Measurements from ENCODE around the gene FMN2.

Gene FMN2

DNA sequence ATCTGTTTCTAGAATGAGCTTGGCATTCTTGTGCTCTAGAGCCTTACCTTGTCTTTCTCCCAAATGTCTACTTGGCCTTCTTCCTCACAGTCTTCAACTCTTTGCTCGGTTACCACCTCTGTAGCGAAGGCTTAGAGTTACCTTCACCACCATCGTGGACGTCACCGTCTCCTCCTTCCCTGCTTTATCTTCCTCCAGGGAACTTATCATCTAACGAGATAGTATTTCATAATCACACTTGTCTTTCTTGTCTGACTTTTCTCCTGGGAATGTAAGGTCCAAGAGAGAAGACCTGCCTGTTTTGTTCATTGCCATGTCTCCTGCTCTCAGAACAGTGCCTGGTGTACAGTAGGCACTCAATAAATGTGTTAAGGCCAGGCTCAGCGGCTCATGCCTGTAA, 404.7 kb downstream of the FMN2 start:
- no peaks in the 10 kb centered on the region for H3K36me3 Mint-ChIP-seq (ENCODE audit: low read depth)
- no peaks in the 10 kb centered on the region for H3K4me1 Mint-ChIP-seq (ENCODE audit: low read depth)
- H3K9me3 Mint-ChIP-seq: no peaks in the 10 kb centered on the region
- no peak for DNase-seq
- H3K27ac Mint-ChIP-seq: no peak overlapping the region
- no peak overlapping the region for H3K4me3 Mint-ChIP-seq
- peaks cover 9% of the 10 kb centered on the region for H3K27me3 Mint-ChIP-seq

DNA sequence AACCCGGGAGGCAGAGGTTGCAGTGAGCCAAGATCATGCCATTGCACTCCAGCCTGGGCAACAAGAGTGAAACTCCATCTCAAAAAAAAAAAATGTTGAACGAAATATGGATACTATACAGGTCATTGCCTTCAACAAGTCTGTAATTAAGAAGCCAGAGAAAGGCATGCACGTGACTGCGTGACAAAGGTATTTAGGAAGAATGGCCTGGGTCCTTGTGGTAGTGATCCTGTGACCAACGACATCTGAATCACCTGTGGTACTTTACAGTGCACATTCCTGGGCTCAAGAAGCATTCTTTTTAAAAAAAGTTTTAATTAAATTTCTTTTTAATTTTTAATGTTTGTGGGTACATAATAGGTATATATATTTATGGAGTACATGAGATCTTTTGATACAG, 405.3 kb downstream of the FMN2 start:
- H3K36me3 Mint-ChIP-seq (ENCODE audit: low read depth): no peaks in the 10 kb centered on the region
- no peaks in the 10 kb centered on the region for H3K9me3 Mint-ChIP-seq
- no peak overlapping the region for H3K27ac Mint-ChIP-seq
- H3K27me3 Mint-ChIP-seq: peaks cover 6% of the 10 kb centered on the region
- no peaks in the 10 kb centered on the region for H3K4me1 Mint-ChIP-seq (ENCODE audit: low read depth)
- H3K4me3 Mint-ChIP-seq: no peak overlapping the region
- DNase-seq: no peak

DNA sequence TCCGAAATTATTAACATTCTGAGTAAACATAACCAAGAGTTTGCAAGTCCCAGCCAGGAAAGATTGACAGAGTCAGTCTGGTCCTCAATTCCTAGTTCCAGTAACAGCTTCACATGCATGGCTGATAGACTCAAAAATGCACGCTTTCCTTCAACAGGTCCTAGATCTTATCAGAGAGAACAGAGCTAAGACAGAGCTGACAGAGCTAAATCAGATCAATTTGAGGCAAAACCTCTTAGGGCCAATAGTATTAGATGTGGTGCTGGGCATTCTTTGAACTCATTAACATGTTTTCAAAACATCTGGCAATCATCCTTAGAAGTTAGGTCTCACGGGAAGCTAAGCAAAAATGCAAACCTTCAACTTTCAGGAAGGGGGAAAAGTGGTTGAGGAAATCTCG, 406.2 kb downstream of the FMN2 start:
- H3K27ac Mint-ChIP-seq: no peak overlapping the region
- H3K27me3 Mint-ChIP-seq: peaks cover 3% of the 10 kb centered on the region
- no peak overlapping the region for H3K4me3 Mint-ChIP-seq
- H3K4me1 Mint-ChIP-seq (ENCODE audit: low read depth): no peaks in the 10 kb centered on the region
- no peak for DNase-seq
- no peaks in the 10 kb centered on the region for H3K36me3 Mint-ChIP-seq (ENCODE audit: low read depth)
- H3K9me3 Mint-ChIP-seq: no peaks in the 10 kb centered on the region

DNA sequence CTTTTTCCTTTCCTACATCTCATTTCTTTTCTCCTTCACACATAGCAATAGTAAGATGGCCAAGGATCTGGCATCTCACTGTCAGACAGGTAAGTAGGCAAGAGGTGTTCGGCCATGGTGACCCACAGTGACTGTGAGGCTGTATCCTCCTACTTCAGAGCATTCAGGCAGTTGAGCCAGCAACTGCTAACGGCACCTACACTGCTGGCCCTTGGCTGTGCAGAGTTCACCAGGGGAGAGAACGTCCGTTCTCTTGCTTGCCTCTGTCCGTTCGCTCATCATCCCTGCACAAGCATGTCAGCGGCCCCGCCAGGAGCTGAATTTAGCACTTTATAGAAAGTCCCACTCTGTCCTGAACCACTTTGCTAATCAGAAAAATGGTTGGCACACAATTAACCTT, 406.7 kb downstream of the FMN2 start:
- Mint-ChIP-seq H3K27me3 (no peaks in the 10 kb centered on the region), H3K4me1 (ENCODE audit: low read depth) (no peaks in the 10 kb centered on the region), H3K36me3 (ENCODE audit: low read depth) (no peaks in the 10 kb centered on the region), H3K4me3 (no peak overlapping the region), H3K27ac (no peak overlapping the region), H3K9me3 (no peaks in the 10 kb centered on the region)
- DNase-seq: no peak

DNA sequence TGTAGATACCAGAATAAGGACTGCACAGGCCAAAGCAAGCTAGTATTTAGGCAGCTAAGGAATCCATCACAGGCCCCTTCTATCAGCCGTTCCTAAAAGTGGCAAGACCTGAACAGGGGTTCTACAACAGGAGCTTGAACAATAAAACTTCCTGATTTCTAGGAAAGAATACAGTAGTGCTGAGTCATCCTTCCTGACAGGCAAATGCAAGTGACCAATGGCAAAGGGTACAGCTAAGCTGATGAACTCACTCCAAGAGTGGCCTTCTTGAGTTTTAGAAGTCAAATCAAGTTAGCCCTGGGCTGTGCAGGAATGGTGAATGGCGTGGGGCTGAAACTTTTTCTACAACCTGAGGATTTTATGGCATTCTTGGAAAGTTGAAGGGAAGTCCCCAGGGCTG, 407.3 kb downstream of the FMN2 start:
- no peak for DNase-seq
- Mint-ChIP-seq H3K27me3 (no peaks in the 10 kb centered on the region), H3K4me1 (ENCODE audit: low read depth) (no peaks in the 10 kb centered on the region), H3K9me3 (no peaks in the 10 kb centered on the region), H3K4me3 (no peak overlapping the region), H3K27ac (no peak overlapping the region), H3K36me3 (ENCODE audit: low read depth) (no peaks in the 10 kb centered on the region)

DNA sequence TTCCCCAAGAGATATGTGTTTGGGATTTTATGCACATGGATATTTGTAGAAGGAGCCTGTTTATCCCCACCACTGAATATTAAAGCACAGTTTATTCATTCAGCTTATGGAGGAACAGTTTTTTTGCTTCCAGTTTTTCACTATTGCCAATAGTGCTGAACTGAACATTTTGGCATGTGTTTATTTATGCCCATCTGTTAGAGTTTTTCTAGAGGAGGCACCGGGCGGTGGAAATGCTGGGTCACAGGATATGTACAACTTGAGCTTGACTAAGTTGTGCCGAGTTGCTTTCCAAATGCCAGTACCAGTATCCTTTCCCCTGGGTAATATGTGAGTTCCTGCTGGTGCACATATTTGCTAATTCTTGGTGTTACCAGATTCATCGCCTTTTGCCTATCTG, 409.0 kb downstream of the FMN2 start:
- no peaks in the 10 kb centered on the region for H3K4me1 Mint-ChIP-seq (ENCODE audit: low read depth)
- DNase-seq: no peak
- H3K36me3 Mint-ChIP-seq (ENCODE audit: low read depth): no peaks in the 10 kb centered on the region
- H3K9me3 Mint-ChIP-seq: peaks cover 4% of the 10 kb centered on the region
- H3K27me3 Mint-ChIP-seq: no peaks in the 10 kb centered on the region
- H3K4me3 Mint-ChIP-seq: no peak overlapping the region
- H3K27ac Mint-ChIP-seq: no peak overlapping the region

DNA sequence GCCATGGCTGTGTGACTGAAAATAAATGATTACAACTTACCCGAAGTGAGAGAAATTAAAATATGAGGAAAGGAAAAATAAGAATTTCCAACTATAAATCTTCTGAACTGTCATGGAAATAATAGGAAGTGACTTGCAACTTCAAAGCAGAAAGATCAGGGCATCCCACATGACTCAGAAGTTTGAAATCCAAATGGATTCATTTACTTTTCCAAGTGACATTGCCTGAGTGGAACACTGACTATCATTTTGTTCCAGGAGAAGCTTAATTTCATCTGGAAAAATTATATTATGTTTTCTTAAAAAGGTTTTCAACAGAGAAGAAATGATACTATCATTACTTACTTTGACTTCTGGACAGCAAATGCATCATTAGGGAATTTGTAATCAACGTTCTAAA, 409.4 kb downstream of the FMN2 start:
- H3K9me3 Mint-ChIP-seq: peaks cover 4% of the 10 kb centered on the region
- no peak overlapping the region for H3K4me3 Mint-ChIP-seq
- H3K4me1 Mint-ChIP-seq (ENCODE audit: low read depth): no peaks in the 10 kb centered on the region
- no peak for DNase-seq
- H3K36me3 Mint-ChIP-seq (ENCODE audit: low read depth): no peaks in the 10 kb centered on the region
- H3K27ac Mint-ChIP-seq: no peak overlapping the region
- no peaks in the 10 kb centered on the region for H3K27me3 Mint-ChIP-seq

DNA sequence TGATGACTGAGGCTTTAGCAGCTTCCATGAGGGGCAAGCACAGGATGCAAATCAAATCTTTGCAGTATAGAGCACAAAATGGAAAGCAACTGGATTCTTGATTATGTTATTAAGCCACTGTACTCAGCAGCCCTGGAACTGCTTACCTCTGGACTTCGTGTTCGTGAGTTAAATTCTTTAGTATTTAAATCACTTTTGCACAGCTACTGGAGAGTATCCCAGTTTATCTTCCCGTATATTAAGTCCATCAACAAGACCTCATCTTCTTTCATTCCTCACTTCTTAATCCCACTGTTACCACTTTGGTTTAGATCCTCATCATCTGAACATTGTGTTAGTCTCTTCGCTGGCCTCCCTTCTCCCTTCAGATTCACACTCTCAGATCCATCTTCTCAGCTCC, 411.4 kb downstream of the FMN2 start:
- peaks cover 4% of the 10 kb centered on the region for H3K9me3 Mint-ChIP-seq
- DNase-seq: no peak
- H3K4me1 Mint-ChIP-seq (ENCODE audit: low read depth): no peaks in the 10 kb centered on the region
- no peak overlapping the region for H3K27ac Mint-ChIP-seq
- no peaks in the 10 kb centered on the region for H3K36me3 Mint-ChIP-seq (ENCODE audit: low read depth)
- H3K27me3 Mint-ChIP-seq: no peaks in the 10 kb centered on the region
- no peak overlapping the region for H3K4me3 Mint-ChIP-seq

DNA sequence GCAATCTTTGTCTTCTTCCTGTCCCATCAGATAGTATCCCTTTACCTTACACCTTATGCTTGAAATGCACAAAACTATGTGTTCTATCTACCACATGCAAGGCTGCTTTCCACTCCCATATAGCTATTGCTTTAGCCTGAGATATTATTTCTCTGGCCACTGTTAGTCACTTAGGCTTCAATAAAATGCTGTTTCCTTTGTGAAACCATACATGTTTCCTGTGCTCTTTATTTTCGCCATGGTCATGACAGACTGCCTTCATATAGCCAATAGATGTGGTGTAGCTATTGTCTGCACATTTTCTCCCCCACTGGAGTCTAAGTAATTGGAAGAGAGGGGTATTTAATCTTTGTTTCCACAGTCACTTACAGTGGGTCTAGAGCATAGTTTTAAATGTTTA, 411.9 kb downstream of the FMN2 start:
- Mint-ChIP-seq H3K27ac (no peak overlapping the region), H3K4me1 (ENCODE audit: low read depth) (no peaks in the 10 kb centered on the region), H3K9me3 (peaks cover 4% of the 10 kb centered on the region), H3K27me3 (no peaks in the 10 kb centered on the region), H3K36me3 (ENCODE audit: low read depth) (no peaks in the 10 kb centered on the region), H3K4me3 (no peak overlapping the region)
- no peak for DNase-seq

DNA sequence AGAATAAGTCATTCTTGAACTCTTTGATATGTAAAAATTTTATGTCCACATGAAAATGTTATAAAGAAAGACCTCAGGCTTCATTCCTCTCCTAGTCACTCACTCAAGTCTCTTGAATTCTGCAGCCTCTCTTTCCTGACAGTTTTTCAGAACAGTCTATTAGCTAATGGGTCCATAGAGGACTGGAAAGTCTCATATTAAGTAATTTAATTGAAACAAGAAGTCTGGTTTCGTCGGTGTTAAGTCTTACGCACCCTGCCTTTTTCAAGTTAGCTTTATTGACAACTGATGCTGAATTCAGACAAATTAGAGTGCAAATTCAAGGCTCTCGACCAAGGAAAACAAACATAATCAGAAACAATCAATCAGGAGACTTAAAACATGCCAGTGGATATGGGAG, 414.5 kb downstream of the FMN2 start:
- no peaks in the 10 kb centered on the region for H3K27me3 Mint-ChIP-seq
- DNase-seq: no peak
- H3K36me3 Mint-ChIP-seq (ENCODE audit: low read depth): no peaks in the 10 kb centered on the region
- peaks cover 4% of the 10 kb centered on the region for H3K9me3 Mint-ChIP-seq
- no peak overlapping the region for H3K4me3 Mint-ChIP-seq
- H3K4me1 Mint-ChIP-seq (ENCODE audit: low read depth): no peaks in the 10 kb centered on the region
- H3K27ac Mint-ChIP-seq: no peak overlapping the region

DNA sequence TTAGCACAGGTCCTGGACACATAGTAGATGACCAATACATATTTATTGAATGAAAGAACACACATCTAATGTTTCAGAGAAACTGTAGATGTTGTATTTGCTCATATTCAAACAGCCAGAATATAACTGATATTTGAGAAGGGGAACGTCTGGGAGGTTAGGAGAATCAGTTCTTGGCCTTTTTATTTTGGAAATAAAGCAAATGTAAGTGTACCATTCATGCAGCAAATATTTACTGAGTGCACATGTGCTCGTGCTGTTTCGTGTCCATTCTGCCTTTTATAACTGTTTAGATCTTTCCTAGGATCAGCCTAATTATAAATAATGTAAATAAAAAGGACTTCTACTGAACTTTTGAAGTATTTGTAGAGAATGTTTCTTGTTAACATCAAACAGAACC, 416.5 kb downstream of the FMN2 start:
- H3K27me3 Mint-ChIP-seq: no peaks in the 10 kb centered on the region
- DNase-seq: no peak
- H3K36me3 Mint-ChIP-seq (ENCODE audit: low read depth): no peaks in the 10 kb centered on the region
- H3K4me3 Mint-ChIP-seq: no peak overlapping the region
- H3K9me3 Mint-ChIP-seq: peaks cover 4% of the 10 kb centered on the region
- H3K4me1 Mint-ChIP-seq (ENCODE audit: low read depth): no peaks in the 10 kb centered on the region
- no peak overlapping the region for H3K27ac Mint-ChIP-seq

DNA sequence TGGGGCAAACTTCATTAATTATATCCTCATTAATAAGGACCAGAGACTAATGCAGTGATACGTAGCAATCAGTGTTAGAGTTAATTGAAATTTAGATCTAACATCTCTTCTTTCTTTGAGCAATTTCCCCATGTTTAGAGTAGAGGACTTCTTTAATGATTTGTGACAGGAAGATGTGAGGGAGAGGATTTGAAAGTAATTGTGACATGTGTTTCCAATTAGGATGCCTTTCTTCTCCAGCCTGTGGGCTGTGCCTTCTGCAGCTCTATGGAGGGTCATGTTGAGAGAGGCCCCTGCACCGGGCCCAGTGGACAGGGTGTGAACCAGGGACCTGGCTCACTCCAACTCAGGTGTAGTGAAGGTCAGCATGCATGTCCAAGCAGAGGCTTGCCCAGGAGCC, 417.3 kb downstream of the FMN2 start:
- no peaks in the 10 kb centered on the region for H3K4me1 Mint-ChIP-seq (ENCODE audit: low read depth)
- no peak overlapping the region for H3K27ac Mint-ChIP-seq
- H3K36me3 Mint-ChIP-seq (ENCODE audit: low read depth): no peaks in the 10 kb centered on the region
- DNase-seq: no peak
- H3K4me3 Mint-ChIP-seq: no peak overlapping the region
- H3K9me3 Mint-ChIP-seq: peaks cover 4% of the 10 kb centered on the region
- H3K27me3 Mint-ChIP-seq: no peaks in the 10 kb centered on the region

DNA sequence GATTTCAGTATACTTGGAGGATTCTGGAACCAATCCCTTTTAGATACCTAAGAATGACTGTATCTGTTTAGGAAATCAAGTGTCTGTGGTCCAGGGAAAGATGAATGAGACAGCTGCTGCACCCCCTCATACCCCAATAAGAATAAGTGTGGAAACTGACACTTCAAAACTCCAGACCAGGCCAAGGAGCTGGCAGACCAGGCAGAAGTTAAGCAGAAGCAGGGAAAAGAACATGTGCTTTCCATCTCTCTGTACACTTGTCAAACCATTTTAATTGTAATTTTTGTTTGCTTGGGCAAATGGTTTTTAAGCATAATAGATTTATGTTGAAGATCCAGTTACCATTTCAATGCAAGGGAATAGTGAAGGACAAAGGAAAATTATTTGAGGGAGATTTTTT, 420.1 kb downstream of the FMN2 start:
- no peaks in the 10 kb centered on the region for H3K27me3 Mint-ChIP-seq
- H3K4me1 Mint-ChIP-seq (ENCODE audit: low read depth): no peaks in the 10 kb centered on the region
- H3K9me3 Mint-ChIP-seq: no peaks in the 10 kb centered on the region
- no peak overlapping the region for H3K4me3 Mint-ChIP-seq
- DNase-seq: no peak
- no peaks in the 10 kb centered on the region for H3K36me3 Mint-ChIP-seq (ENCODE audit: low read depth)
- no peak overlapping the region for H3K27ac Mint-ChIP-seq

DNA sequence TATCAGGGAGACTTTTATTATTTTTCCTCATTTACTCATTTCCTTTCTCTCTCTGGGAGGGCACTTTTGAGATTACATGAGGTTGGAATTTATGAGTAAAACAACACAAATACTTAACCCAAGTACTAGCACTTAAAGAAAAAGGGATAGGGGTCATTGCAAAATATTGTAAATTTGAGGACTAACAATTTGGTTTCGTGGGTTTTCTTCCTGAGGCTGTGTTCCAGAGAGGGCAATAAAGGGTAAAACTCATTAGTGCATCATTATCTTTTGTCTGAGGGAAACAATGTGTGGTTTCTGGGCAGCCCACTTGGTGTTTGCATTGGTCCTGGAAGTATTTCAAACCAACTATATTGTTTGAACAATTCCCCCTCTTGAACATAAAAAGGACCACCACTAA, 423.8 kb downstream of the FMN2 start:
- no peaks in the 10 kb centered on the region for H3K27me3 Mint-ChIP-seq
- no peak for DNase-seq
- H3K27ac Mint-ChIP-seq: no peak overlapping the region
- H3K9me3 Mint-ChIP-seq: no peaks in the 10 kb centered on the region
- H3K36me3 Mint-ChIP-seq (ENCODE audit: low read depth): no peaks in the 10 kb centered on the region
- no peaks in the 10 kb centered on the region for H3K4me1 Mint-ChIP-seq (ENCODE audit: low read depth)
- H3K4me3 Mint-ChIP-seq: no peak overlapping the region

DNA sequence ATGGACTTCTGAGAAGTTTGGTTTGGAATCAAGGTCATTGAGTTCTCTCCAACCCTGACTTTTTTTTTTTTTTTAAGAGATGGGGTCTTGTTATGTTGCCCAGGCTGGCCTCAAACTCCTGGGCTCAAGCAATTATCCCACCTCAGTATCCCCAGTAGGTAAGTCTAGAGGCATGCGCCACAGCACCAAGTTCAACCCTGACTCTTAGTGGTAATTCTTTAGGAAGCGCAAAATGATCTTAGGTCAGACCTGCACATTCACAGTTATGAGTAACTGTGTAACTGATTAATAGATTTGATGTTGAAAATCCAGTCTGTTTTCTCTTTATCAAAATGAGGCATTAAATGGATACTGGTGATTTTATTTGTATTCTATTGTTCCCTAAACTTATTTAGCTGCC, 424.4 kb downstream of the FMN2 start:
- no peaks in the 10 kb centered on the region for H3K9me3 Mint-ChIP-seq
- H3K4me1 Mint-ChIP-seq (ENCODE audit: low read depth): no peaks in the 10 kb centered on the region
- no peaks in the 10 kb centered on the region for H3K27me3 Mint-ChIP-seq
- H3K4me3 Mint-ChIP-seq: no peak overlapping the region
- H3K36me3 Mint-ChIP-seq (ENCODE audit: low read depth): no peaks in the 10 kb centered on the region
- DNase-seq: no peak
- no peak overlapping the region for H3K27ac Mint-ChIP-seq

DNA sequence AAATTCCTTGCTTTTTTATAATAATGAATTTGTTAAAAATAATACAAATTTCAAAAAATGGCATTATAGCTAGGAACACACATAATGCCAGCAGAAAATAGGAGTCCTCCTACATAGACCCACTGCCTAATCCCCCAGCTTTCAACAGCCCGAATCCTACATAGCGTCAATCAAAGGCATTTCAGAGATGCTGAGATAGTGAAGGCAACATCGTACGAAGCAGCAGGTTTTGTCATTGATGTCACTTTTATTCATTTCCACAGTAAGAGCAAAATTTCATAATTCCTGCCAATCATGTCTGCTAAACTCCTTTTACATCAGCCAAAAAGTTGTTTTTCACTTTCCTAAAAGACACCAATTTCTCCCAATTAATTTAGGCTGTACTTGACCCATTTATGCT, 426.2 kb downstream of the FMN2 start:
- Mint-ChIP-seq H3K36me3 (ENCODE audit: low read depth) (no peaks in the 10 kb centered on the region), H3K4me3 (no peak overlapping the region), H3K27me3 (no peaks in the 10 kb centered on the region), H3K27ac (no peak overlapping the region), H3K4me1 (ENCODE audit: low read depth) (no peaks in the 10 kb centered on the region), H3K9me3 (no peaks in the 10 kb centered on the region)
- DNase-seq: no peak
